Testis (tissue), 3 donors: Measurements from ENCODE around the gene MTMR6. TPM values are rescaled to one million over a fixed set of nuclear protein-coding genes. Genes with fewer than 3 reads are reported as not detected.

Experiments used
- DNase-seq: peaks from one replicate; pipeline ENCODE4 v3.0.0-alpha.2; 2019
- H3K27ac ChIP-seq, 2 donors: fragments of 200-600 bp; sonication (generic); one replicate each; pipeline ENCODE4 v1.5.1; 2019
- H3K27me3 ChIP-seq: fragments of 200-600 bp; sonication (generic); one replicate; pipeline ENCODE4 v1.5.1; 2019
- H3K36me3 ChIP-seq: fragments of 200-600 bp; sonication (generic); one replicate; pipeline ENCODE4 v1.5.1; 2017; ENCODE audit warnings: low read depth; ENCODE audit errors: missing control alignments
- H3K4me1 ChIP-seq: fragments of 200-600 bp; sonication (generic); one replicate; pipeline ENCODE4 v1.5.1; 2019
- H3K4me3 ChIP-seq, 2 donors: fragments of 200-600 bp; sonication (generic); one replicate each; pipeline ENCODE4 v1.5.1; 2017 to 2019
- H3K9me3 ChIP-seq: fragments of 200-600 bp; sonication (generic); one replicate; pipeline ENCODE4 v1.5.1; 2017
- CTCF ChIP-seq, 3 experiments: fragments of 450-650 bp in 2 of 3; fragments of 200-600 bp in 1 of 3; sonication (generic) in 1 of 3; IDR thresholded peaks; one replicate each; pipeline ENCODE4 v1.5.1; 2016 to 2019; ENCODE audit warnings: antibody characterized with exemption in 3 of 3, mild to moderate bottlenecking in 2 of 3, moderate library complexity in 1 of 3
- POLR2A ChIP-seq: fragments of 450-650 bp; IDR thresholded peaks from one replicate; pipeline ENCODE4 v1.6.1; 2017; ENCODE audit warnings: antibody characterized with exemption, mild to moderate bottlenecking, moderate library complexity
- WGBS, 2 donors: methylation state at CpG; one replicate each; pipeline ENCODE4 v1.1.5; 2018; 5-methylcytosine and 5-hydroxymethylcytosine counted together
- intact Hi-C: fragments of 100-400 bp; cut with DNase I; formaldehyde crosslinking; loops from one replicate; pipeline ENCODE4 v1.15.1; 2023; ENCODE audit warnings: low total_unique reads
- polyA plus RNA-seq: library from polyadenylated mRNA; stranded (reverse); fragments of 350-450 nt; fragmentation: Illumina TruSeq; extraction: RNeasy Lipid Tissue Mini Kit (QIAGEN cat#74804); gene quantifications from one replicate; pipeline ENCODE4 v1.2.3, GENCODE V29; 2014; ENCODE audit warnings: low read depth, low replicate concordance; ENCODE audit not compliant: insufficient read depth
- total RNA-seq, 2 donors: library from RNA; depleted of rRNA; stranded (reverse); fragments of >200 nt; gene quantifications; one replicate each; pipeline ENCODE4 v1.2.3, GENCODE V29; 2016

MTMR6 gene
- total and polyA plus RNA-seq, 3 donors from 2014 or later: 23.2 to 46.1 (median 24.0) TPM

GRCh38 chr13:25267715-25268114 lies 19.6 kb downstream of the MTMR6 start:
- no peak for TF ChIP-seq POLR2A
- TF ChIP-seq CTCF (IDR thresholded peaks at IDR 0.05): no peak
- no peaks in the 10 kb centered on the region for H3K4me1 ChIP-seq
- H3K36me3 ChIP-seq: no peaks in the 10 kb centered on the region
- no peak overlapping the region for H3K27ac ChIP-seq
- no peak for DNase-seq
- no peaks in the 10 kb centered on the region for H3K9me3 ChIP-seq
- no peaks in the 10 kb centered on the region for H3K27me3 ChIP-seq
- no peak overlapping the region for H3K4me3 ChIP-seq
- intact Hi-C loops: no loop called here
- 74 to 93% methylated on average over 1 of the region's 1 CpG for WGBS, 2 donors

- 84 to 91% methylated on average over 5 of the region's 5 CpGs for WGBS, 2 donors
- no peak for DNase-seq
- no peak for TF ChIP-seq POLR2A
- TF ChIP-seq CTCF (IDR thresholded peaks at IDR 0.05): no peak
- no peaks in the 10 kb centered on the region for H3K4me1 ChIP-seq
- H3K27me3 ChIP-seq: no peaks in the 10 kb centered on the region
- H3K9me3 ChIP-seq: no peaks in the 10 kb centered on the region
- H3K27ac ChIP-seq: no peak overlapping the region
- H3K4me3 ChIP-seq: no peak overlapping the region
- intact Hi-C loops: no loop called here
- no peaks in the 10 kb centered on the region for H3K36me3 ChIP-seq
These were observed 20.6 kb downstream of the MTMR6 start for GRCh38 chr13:25266706-25267105.

- DNase-seq: no peak
- WGBS, 2 donors: 82 to 86% methylated on average over 4 of the region's 4 CpGs
- no peaks in the 10 kb centered on the region for H3K27me3 ChIP-seq
- H3K9me3 ChIP-seq: no peaks in the 10 kb centered on the region
- H3K36me3 ChIP-seq: no peaks in the 10 kb centered on the region
- no peak overlapping the region for H3K27ac ChIP-seq
- H3K4me1 ChIP-seq: no peaks in the 10 kb centered on the region
- TF ChIP-seq POLR2A: no peak
- no peak for TF ChIP-seq CTCF (IDR thresholded peaks at IDR 0.05)
- no peak overlapping the region for H3K4me3 ChIP-seq
- intact Hi-C loops: no loop called here
These were observed 25.0 kb downstream of the MTMR6 start for GRCh38 chr13:25262261-25262660.

GRCh38 chr13:25253702-25254101 lies 33.6 kb downstream of the MTMR6 start:
- no peaks in the 10 kb centered on the region for H3K9me3 ChIP-seq
- no peak overlapping the region for H3K4me3 ChIP-seq
- no peak for DNase-seq
- TF ChIP-seq CTCF (IDR thresholded peaks at IDR 0.05): no peak
- no peak for TF ChIP-seq POLR2A
- no peaks in the 10 kb centered on the region for H3K36me3 ChIP-seq
- 87 to 90% methylated on average over 2 of the region's 2 CpGs for WGBS, 2 donors
- H3K27me3 ChIP-seq: no peaks in the 10 kb centered on the region
- no peaks in the 10 kb centered on the region for H3K4me1 ChIP-seq
- intact Hi-C loops: no loop called here
- H3K27ac ChIP-seq: no peak overlapping the region

- 84 to 95% methylated on average over 2 of the region's 2 CpGs for WGBS, 2 donors
- no peaks in the 10 kb centered on the region for H3K36me3 ChIP-seq
- DNase-seq: no peak
- intact Hi-C loops: no loop called here
- H3K4me1 ChIP-seq: no peaks in the 10 kb centered on the region
- no peaks in the 10 kb centered on the region for H3K27me3 ChIP-seq
- H3K4me3 ChIP-seq: no peak overlapping the region
- TF ChIP-seq CTCF (IDR thresholded peaks at IDR 0.05): no peak
- no peak for TF ChIP-seq POLR2A
- H3K27ac ChIP-seq: no peak overlapping the region
- H3K9me3 ChIP-seq: no peaks in the 10 kb centered on the region
These were observed 34.5 kb downstream of the MTMR6 start for GRCh38 chr13:25252752-25253151.
